ENCODE results near the gene PLXND1. TPM values are rescaled to one million over a fixed set of nuclear protein-coding genes. Genes with fewer than 3 reads are reported as not detected.
A peak's percentile ranks its signal among the peaks of the same experiment; 100 is the strongest.

Gene PLXND1
- total RNA-seq, 4 donors from 2014 or later: 13.1 to 305 (median 48.2) TPM

- Histone ChIP-seq H3K9me3 (no peaks in the 10 kb centered on the region), H3K27me3 (no peaks in the 10 kb centered on the region), H3K4me3 (no peak overlapping the region), H3K27ac (peak overlapping the region; percentile 59 to 82 (median 68)), H3K4me1 (peaks cover 0 to 38% (median 0%) of the 10 kb centered on the region in 4 donors), H3K36me3 (peaks cover 0 to 11% (median 0%) of the 10 kb centered on the region in 3 donors)
- TF ChIP-seq POLR2A (IDR thresholded peaks at IDR 0.05): no peak
- TF ChIP-seq CTCF (IDR thresholded peaks at IDR 0.05): no peak
- peak in 1 of 3 donors; percentile 71 for DNase-seq
These were observed 45.4 kb downstream of the PLXND1 start for GRCh38 chr3:129560911-129561594.

- Histone ChIP-seq H3K9me3 (no peaks in the 10 kb centered on the region), H3K36me3 (peaks cover 0 to 11% (median 0%) of the 10 kb centered on the region in 3 donors), H3K27me3 (no peaks in the 10 kb centered on the region), H3K4me3 (no peak overlapping the region), H3K4me1 (peaks cover 0 to 38% (median 0%) of the 10 kb centered on the region in 4 donors), H3K27ac (peak overlapping the region; percentile 59 to 82 (median 68))
- TF ChIP-seq POLR2A (IDR thresholded peaks at IDR 0.05): no peak
- TF ChIP-seq CTCF (IDR thresholded peaks at IDR 0.05): no peak
- no peak for DNase-seq
These were observed 46.1 kb downstream of the PLXND1 start for GRCh38 chr3:129560269-129560787.

GRCh38 chr3:129559565-129560079 is 46.9 kb downstream of the PLXND1 start:
- TF ChIP-seq CTCF (IDR thresholded peaks at IDR 0.05) (no peak), POLR2A (IDR thresholded peaks at IDR 0.05) (no peak)
- peaks cover 0 to 11% (median 0%) of the 10 kb centered on the region in 3 donors for H3K36me3 ChIP-seq
- no peak overlapping the region for H3K4me3 ChIP-seq
- H3K9me3 ChIP-seq: no peaks in the 10 kb centered on the region
- no peaks in the 10 kb centered on the region for H3K27me3 ChIP-seq
- no peak for DNase-seq
- H3K27ac ChIP-seq: peak overlapping the region in 3 of 4 donors; percentile 59 to 82 (median 78)
- peaks cover 0 to 38% (median 0%) of the 10 kb centered on the region in 4 donors for H3K4me1 ChIP-seq

GRCh38 chr3:129558772-129559564 is 47.5 kb downstream of the PLXND1 start:
- Histone ChIP-seq H3K27ac (peak overlapping the region in 3 of 4 donors; percentile 11 to 82 (median 12)), H3K9me3 (no peaks in the 10 kb centered on the region), H3K27me3 (no peaks in the 10 kb centered on the region), H3K4me3 (no peak overlapping the region), H3K36me3 (peaks cover 0 to 8% (median 0%) of the 10 kb centered on the region in 3 donors), H3K4me1 (peaks cover 0 to 38% (median 0%) of the 10 kb centered on the region in 4 donors)
- no peak for DNase-seq
- TF ChIP-seq CTCF (IDR thresholded peaks at IDR 0.05) (no peak), POLR2A (IDR thresholded peaks at IDR 0.05) (no peak)

- DNase-seq: no peak
- TF ChIP-seq CTCF (IDR thresholded peaks at IDR 0.05) (no peak), POLR2A (IDR thresholded peaks at IDR 0.05) (no peak)
- peak overlapping the region in 3 of 4 donors; percentile 12 to 35 (median 17) for H3K27ac ChIP-seq
- no peaks in the 10 kb centered on the region for H3K9me3 ChIP-seq
- H3K4me3 ChIP-seq: no peak overlapping the region
- H3K36me3 ChIP-seq: peaks cover 0 to 5% (median 0%) of the 10 kb centered on the region in 3 donors
- H3K27me3 ChIP-seq: no peaks in the 10 kb centered on the region
- H3K4me1 ChIP-seq: peaks cover 0 to 38% (median 0%) of the 10 kb centered on the region in 4 donors
These were observed 48.2 kb downstream of the PLXND1 start for GRCh38 chr3:129558081-129558771.
